ENCODE measurements around the gene RGS3.
A peak's percentile ranks its signal among the peaks of the same experiment; 100 is the strongest.

Gene RGS3

GRCh38 chr9:113600871-113601614 is 137.5 kb downstream of the RGS3 start:
- no peak for TF ChIP-seq CTCF (IDR thresholded peaks at IDR 0.05; ENCODE audit: poor library complexity, severe bottlenecking)
- Histone ChIP-seq H3K27me3 (ENCODE audit: insufficient read depth, poor library complexity, severe bottlenecking) (no peaks in the 10 kb centered on the region), H3K36me3 (ENCODE audit: low read depth) (peaks cover 13% of the 10 kb centered on the region), H3K4me1 (ENCODE audit: insufficient read depth, poor library complexity, severe bottlenecking) (peaks cover 16% of the 10 kb centered on the region), H3K9me3 (ENCODE audit: severe bottlenecking) (no peaks in the 10 kb centered on the region), H3K27ac (ENCODE audit: poor library complexity, severe bottlenecking) (no peak overlapping the region), H3K4me3 (ENCODE audit: severe bottlenecking) (no peak overlapping the region)
- DNase-seq (ENCODE audit: low spot score) (no peak), ATAC-seq (ENCODE audit: low read depth) (no peak)

- no peak for ATAC-seq (ENCODE audit: low read depth)
- no peak overlapping the region for H3K27ac ChIP-seq (ENCODE audit: poor library complexity, severe bottlenecking)
- peaks cover 16% of the 10 kb centered on the region for H3K4me1 ChIP-seq (ENCODE audit: insufficient read depth, poor library complexity, severe bottlenecking)
- no peaks in the 10 kb centered on the region for H3K27me3 ChIP-seq (ENCODE audit: insufficient read depth, poor library complexity, severe bottlenecking)
- no peak for TF ChIP-seq CTCF (IDR thresholded peaks at IDR 0.05; ENCODE audit: poor library complexity, severe bottlenecking)
- H3K9me3 ChIP-seq (ENCODE audit: severe bottlenecking): no peaks in the 10 kb centered on the region
- H3K4me3 ChIP-seq (ENCODE audit: severe bottlenecking): no peak overlapping the region
- peaks cover 7% of the 10 kb centered on the region; the same call in 1 of the 2 replicates for H3K36me3 ChIP-seq (ENCODE audit: low read depth)
- no peak for DNase-seq (ENCODE audit: low spot score)
These were observed 138.1 kb downstream of the RGS3 start for GRCh38 chr9:113601656-113602055.

GRCh38 chr9:113602126-113603047 is 138.9 kb downstream of the RGS3 start:
- Histone ChIP-seq H3K4me1 (ENCODE audit: insufficient read depth, poor library complexity, severe bottlenecking) (peaks cover 16% of the 10 kb centered on the region), H3K36me3 (ENCODE audit: low read depth) (peaks cover 2% of the 10 kb centered on the region; the same call in 1 of the 2 replicates), H3K9me3 (ENCODE audit: severe bottlenecking) (no peaks in the 10 kb centered on the region), H3K27ac (ENCODE audit: poor library complexity, severe bottlenecking) (no peak overlapping the region), H3K4me3 (ENCODE audit: severe bottlenecking) (no peak overlapping the region), H3K27me3 (ENCODE audit: insufficient read depth, poor library complexity, severe bottlenecking) (no peaks in the 10 kb centered on the region)
- TF ChIP-seq CTCF (IDR thresholded peaks at IDR 0.05; ENCODE audit: poor library complexity, severe bottlenecking): no peak
- ATAC-seq (ENCODE audit: low read depth): peak; percentile 81
- DNase-seq (ENCODE audit: low spot score): no peak

GRCh38 chr9:113603048-113603375 is 139.5 kb downstream of the RGS3 start:
- ATAC-seq (ENCODE audit: low read depth): no peak
- DNase-seq (ENCODE audit: low spot score): no peak
- H3K4me1 ChIP-seq (ENCODE audit: insufficient read depth, poor library complexity, severe bottlenecking): peaks cover 16% of the 10 kb centered on the region
- H3K27ac ChIP-seq (ENCODE audit: poor library complexity, severe bottlenecking): no peak overlapping the region
- no peaks in the 10 kb centered on the region for H3K27me3 ChIP-seq (ENCODE audit: insufficient read depth, poor library complexity, severe bottlenecking)
- H3K4me3 ChIP-seq (ENCODE audit: severe bottlenecking): no peak overlapping the region
- no peaks in the 10 kb centered on the region for H3K9me3 ChIP-seq (ENCODE audit: severe bottlenecking)
- TF ChIP-seq CTCF (IDR thresholded peaks at IDR 0.05; ENCODE audit: poor library complexity, severe bottlenecking): no peak
- no peaks in the 10 kb centered on the region for H3K36me3 ChIP-seq (ENCODE audit: low read depth)

Data from RWPE2 (cell line).